Mucosa of rectum (tissue), 2 donors: Measurements from ENCODE around the gene HPCAL4.

ENCODE experiments used
- H3K27ac ChIP-seq, 2 donors: one replicate each; pipeline ENCODE4 v1.7.0; 2013; ENCODE audit warnings: inconsistent platforms in 2 of 2, low read depth in 2 of 2, low read length in 2 of 2
- H3K27me3 ChIP-seq, 2 donors: one replicate each; pipeline ENCODE4 v1.7.0; 2013; ENCODE audit warnings: low read length in 2 of 2; ENCODE audit not compliant: control insufficient read depth in 2 of 2, insufficient read depth in 2 of 2
- H3K36me3 ChIP-seq, 2 donors: one replicate each; pipeline ENCODE4 v1.7.0; 2013; ENCODE audit warnings: low read length in 2 of 2; ENCODE audit not compliant: control insufficient read depth in 2 of 2, insufficient read depth in 2 of 2
- H3K4me1 ChIP-seq, 2 donors: one replicate each; pipeline ENCODE4 v1.7.0; 2013; ENCODE audit warnings: low read length in 2 of 2, mild to moderate bottlenecking in 1 of 2; ENCODE audit not compliant: control insufficient read depth in 2 of 2, insufficient read depth in 2 of 2
- H3K4me3 ChIP-seq, 2 donors: one replicate each; pipeline ENCODE4 v1.7.0; 2013; ENCODE audit warnings: low read length in 2 of 2
- H3K9ac ChIP-seq, 2 donors: one replicate each; pipeline ENCODE4 v1.7.0; 2013; ENCODE audit warnings: low read length in 2 of 2, low read depth in 1 of 2, mild to moderate bottlenecking in 1 of 2
- H3K9me3 ChIP-seq, 2 donors: one replicate each; pipeline ENCODE4 v1.7.0; 2013; ENCODE audit warnings: low read length in 2 of 2; ENCODE audit not compliant: control insufficient read depth in 2 of 2
- donor health status: healthy.
- donor health status: Normal muscosa, but diverticular disease.

Gene HPCAL4

DNA sequence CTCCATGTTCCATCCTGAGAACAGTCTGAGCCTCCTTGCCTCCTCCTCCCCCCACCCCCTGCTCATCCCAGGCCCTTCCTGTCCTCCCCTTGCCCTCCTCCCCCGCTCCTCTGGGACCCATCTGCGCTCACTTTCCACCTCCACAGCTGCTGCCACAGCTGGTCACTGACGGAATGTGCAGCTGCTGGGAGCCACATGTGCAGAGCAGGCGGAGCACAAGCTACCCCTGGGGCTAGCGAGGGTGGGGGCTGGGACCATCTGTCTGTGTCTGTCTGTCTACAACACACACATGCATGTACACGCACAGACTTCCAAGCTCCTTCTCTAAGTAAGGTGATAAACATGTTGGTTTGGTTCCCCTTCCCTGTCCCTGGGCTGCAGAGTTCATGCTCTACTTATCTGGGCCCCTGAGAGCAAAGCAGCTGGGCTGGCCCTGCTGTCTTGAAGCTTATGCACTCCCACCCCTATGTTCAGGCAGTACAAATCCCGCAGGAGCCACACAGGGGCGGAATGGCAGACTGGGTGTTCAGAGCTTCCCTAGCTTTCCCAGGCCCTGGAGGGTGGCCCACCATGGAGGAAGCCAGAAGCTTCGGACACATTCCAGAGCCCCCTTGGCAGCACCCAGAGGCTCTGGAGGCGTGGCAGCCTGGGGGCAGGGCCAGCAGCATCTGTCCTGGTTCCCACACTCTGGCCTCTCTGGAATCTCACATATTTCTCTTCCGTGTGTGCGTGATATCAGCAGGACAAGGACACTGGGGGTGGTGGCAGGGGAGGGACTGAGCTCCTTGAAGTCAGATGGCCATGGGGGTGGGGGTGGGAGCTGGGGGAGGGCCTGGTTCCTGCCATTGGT is 44.8 kb downstream of the HPCAL4 start:
- Histone ChIP-seq H3K4me3 (no peak overlapping the region), H3K36me3 (no peaks in the 10 kb centered on the region), H3K4me1 (peaks cover 0 to 2% of the 10 kb centered on the region in 2 donors), H3K9ac (no peak overlapping the region), H3K9me3 (no peaks in the 10 kb centered on the region), H3K27ac (peak overlapping the region; percentile 35 to 38), H3K27me3 (no peaks in the 10 kb centered on the region)

DNA sequence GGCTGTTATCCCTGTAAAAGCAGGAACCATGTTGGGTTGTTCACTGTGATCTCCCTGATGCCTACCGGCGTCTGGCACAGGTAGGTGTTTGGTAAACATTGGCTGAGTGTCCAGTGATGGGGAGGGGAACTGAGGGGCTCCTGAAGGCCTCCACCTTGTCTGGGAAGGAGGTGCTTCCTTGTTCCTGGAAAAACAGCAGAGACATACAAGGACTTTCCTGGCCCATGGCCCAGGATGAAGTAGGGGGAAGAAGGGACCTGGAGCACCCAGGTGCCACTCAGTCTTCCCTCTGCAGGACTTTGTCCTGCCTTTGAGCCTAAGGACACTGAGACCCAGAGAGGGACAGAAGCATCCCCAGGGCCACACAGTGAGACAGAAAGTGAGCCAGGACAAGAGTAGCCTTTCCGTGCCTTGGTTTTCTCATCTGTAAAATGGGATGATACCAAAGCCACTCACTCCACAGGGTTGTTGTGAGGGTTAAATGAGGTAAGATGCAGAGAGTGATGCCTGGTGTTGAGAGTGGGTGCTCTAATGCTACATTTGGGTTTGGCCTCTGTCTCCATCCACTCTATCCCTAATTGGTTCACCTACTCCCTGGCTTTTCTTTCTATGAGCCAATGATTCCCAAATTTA is 45.7 kb downstream of the HPCAL4 start:
- Histone ChIP-seq H3K4me1 (peaks cover 0 to 2% of the 10 kb centered on the region in 2 donors), H3K27ac (no peak overlapping the region), H3K4me3 (no peak overlapping the region), H3K9me3 (no peaks in the 10 kb centered on the region), H3K27me3 (no peaks in the 10 kb centered on the region), H3K36me3 (no peaks in the 10 kb centered on the region), H3K9ac (no peak overlapping the region)

DNA sequence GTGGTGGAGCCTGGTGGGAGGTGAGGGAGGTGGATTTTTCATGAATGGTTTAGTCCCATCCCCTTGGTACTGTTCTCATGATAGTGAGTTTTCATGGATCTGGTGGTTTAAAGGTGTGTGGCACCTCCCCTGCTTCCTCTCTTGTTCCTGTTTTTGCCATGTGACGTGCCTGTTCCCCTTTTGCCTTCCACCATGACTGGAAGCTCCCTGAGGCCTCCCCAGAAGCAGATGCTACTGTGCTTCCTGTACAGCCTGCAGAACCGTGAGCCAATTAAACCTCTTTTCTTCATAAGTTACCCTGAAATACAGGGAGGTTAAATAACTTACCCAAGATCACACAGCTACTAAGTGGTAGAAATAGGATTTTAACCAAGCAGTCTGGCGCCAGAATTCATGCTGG is 47.5 kb downstream of the HPCAL4 start:
- no peak overlapping the region for H3K4me3 ChIP-seq
- H3K36me3 ChIP-seq = no peaks in the 10 kb centered on the region
- H3K4me1 ChIP-seq = peaks cover 0 to 6% of the 10 kb centered on the region in 2 donors
- H3K9me3 ChIP-seq = no peaks in the 10 kb centered on the region
- peaks cover 0 to 3% of the 10 kb centered on the region in 2 donors for H3K27me3 ChIP-seq
- no peak overlapping the region for H3K9ac ChIP-seq
- H3K27ac ChIP-seq = no peak overlapping the region

DNA sequence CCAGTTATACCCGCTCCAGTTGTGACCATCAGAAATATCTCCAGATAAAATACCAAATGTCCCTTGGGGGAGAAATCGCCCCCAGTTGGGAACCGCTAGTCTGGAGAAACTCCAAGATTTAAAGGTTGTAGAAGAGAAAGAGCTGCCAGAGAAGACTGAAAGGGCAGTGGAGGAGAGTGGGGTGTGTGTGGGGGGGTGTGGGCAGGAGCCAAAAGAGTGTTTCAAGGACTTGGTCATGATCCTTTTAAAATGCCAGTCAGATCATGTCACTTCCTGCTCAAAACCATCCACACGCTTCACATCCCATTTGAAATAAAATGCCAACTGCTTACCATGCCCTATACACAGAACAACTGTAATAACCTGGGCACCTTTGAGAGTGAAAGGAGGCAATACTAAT is 48.4 kb downstream of the HPCAL4 start:
- Histone ChIP-seq H3K9me3 (no peaks in the 10 kb centered on the region), H3K27ac (no peak overlapping the region), H3K27me3 (peaks cover 0 to 3% of the 10 kb centered on the region in 2 donors), H3K36me3 (no peaks in the 10 kb centered on the region), H3K4me3 (no peak overlapping the region), H3K9ac (no peak overlapping the region), H3K4me1 (peaks cover 0 to 6% of the 10 kb centered on the region in 2 donors)

DNA sequence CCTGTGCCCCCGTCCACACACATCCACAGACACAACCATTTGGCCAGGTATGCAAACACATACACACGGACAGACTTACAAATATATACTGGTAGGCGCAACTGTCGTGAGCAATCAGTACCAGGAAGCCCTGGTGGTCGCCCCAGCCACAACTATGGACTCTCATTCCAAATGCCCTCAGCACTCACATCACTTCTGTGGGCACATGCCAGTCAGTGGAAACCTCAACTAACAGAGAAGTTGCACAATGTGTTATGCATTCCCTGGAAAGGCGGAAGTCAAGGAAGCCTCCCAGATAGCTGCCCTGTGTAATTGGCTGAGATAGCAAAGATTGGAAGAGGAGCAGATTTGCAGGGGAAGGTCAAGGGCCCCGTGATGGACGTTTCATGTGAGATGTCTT is 50.4 kb downstream of the HPCAL4 start:
- Histone ChIP-seq H3K36me3 (no peaks in the 10 kb centered on the region), H3K27ac (no peak overlapping the region), H3K4me3 (no peak overlapping the region), H3K9me3 (no peaks in the 10 kb centered on the region), H3K4me1 (peaks cover 0 to 4% of the 10 kb centered on the region in 2 donors), H3K9ac (no peak overlapping the region), H3K27me3 (peaks cover 0 to 3% of the 10 kb centered on the region in 2 donors)

DNA sequence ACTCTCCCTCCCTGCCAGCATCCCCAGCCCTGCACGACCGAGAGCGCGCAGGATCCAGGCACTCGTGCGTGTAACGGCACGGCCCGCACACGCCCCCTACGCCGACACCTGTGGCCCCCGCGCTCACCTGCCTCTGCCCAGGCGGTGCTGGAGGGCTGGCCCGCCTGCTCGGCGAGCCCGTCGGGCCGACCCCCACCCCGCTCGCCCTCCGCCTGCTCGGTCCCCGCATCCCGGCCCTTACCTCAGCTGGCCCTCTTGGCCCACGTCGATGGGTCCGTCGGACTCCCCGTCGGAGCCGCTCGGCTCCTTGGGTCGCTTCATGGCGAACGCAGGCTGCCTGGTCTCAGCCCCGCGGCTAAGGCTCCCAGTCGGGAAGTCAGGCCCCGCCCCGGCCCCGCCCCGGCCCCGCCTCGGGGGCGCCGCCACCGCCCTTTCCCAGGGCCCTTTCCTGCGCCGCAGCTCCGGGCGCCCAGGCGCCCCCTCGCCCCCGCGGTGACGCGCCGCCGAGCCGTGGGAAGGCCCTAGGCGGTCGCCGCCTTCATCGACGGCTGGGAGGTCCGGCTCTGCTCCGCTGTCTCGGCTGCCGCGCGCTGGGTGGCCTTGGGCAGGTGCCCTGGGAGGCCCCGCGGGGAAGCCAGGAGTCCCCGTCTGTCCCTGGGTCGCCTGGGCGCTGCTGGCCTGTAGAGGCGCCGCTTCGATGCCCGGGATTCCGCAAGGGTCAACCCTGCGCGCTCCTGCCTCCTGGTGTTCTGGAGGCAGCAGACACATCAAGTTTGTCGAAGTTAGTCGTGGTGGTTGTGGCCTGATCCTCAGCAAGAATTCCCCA is 51.7 kb downstream of the HPCAL4 start, which contains the start of gene HEYL:
Gene HEYL (minus strand): TSS at position 339 of the 826 bp plus-strand sequence. CDS start 18 bp downstream, at position 321.
- Histone ChIP-seq H3K4me3 (peak within 1 kb of the TSS; percentile 56 to 57), H3K27ac (peak within 1 kb of the TSS; percentile 23 to 35), H3K9me3 (no peaks in the 10 kb centered on the region), H3K36me3 (no peaks in the 10 kb centered on the region), H3K27me3 (peaks cover 0 to 3% of the 10 kb centered on the region in 2 donors), H3K4me1 (peaks cover 0 to 4% of the 10 kb centered on the region in 2 donors), H3K9ac (peak within 1 kb of the TSS; percentile 1 to 63)

DNA sequence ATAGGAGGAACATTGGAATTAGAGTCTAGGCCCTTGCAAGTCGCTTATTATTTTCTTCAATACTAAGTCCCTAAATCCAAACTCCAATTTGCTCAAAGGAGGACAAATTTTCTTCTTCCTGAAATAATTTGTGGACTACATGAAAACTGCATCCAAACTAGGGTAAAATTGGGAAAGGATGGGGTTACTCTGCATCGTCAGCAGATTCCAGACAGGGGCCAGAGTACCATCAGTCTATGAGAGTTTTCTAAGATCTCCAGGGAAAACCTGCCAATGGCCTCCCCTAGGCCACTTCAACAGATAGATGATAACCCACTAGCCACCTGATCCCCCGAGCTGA is 52.3 kb downstream of the HPCAL4 start:
- Histone ChIP-seq H3K36me3 (no peaks in the 10 kb centered on the region), H3K4me1 (peaks cover 0 to 4% of the 10 kb centered on the region in 2 donors), H3K4me3 (peak overlapping the region; percentile 53 to 56), H3K27me3 (peaks cover 0 to 5% of the 10 kb centered on the region in 2 donors), H3K9ac (peak overlapping the region in 1 of 2 donors; percentile 63), H3K27ac (no peak overlapping the region), H3K9me3 (no peaks in the 10 kb centered on the region)

DNA sequence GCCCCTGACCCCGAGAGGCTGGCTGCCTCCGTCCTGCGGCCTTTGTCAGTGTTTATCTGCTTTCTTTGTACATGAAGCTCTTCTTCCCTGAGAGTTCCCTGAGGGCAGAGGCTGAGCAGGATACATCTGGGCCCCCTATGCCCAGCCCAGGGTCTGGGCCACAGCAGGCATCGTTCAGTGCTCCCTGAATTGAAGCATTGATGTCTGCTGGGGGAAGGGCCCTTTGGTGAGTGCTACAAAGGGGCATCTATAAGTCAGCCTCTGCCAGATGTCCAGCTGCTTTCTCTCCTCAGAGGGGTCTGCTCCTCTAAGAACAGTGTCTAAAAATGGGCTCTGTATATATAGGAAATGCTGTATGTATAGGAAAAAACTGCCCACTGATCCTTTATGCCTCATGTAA is 53.9 kb downstream of the HPCAL4 start:
- H3K4me3 ChIP-seq = no peak overlapping the region
- H3K27me3 ChIP-seq = peaks cover 4 to 10% of the 10 kb centered on the region in 2 donors
- no peak overlapping the region for H3K27ac ChIP-seq
- no peaks in the 10 kb centered on the region for H3K9me3 ChIP-seq
- H3K4me1 ChIP-seq = peaks cover 0 to 4% of the 10 kb centered on the region in 2 donors
- H3K36me3 ChIP-seq = no peaks in the 10 kb centered on the region
- no peak overlapping the region for H3K9ac ChIP-seq

DNA sequence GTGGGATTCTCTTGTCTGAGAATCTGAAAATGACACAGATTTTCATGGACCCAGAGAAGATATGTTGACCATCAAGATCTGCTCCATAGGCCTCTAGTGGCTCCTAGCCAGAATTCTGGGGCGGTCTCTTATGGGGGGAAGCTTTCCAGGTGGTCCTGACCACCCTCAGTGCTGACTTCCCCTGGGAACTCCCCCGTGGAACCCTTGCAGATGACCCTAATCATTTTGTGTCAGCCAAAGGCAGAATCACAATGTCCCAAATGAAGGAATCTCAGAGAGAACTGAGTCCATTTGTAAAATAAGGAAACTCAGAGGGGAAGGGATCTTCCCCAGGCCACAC is 55.4 kb downstream of the HPCAL4 start:
- no peak overlapping the region for H3K9ac ChIP-seq

More for the DNA sequence above, 55.4 kb downstream of the HPCAL4 start:
- no peak overlapping the region for H3K4me3 ChIP-seq
- no peaks in the 10 kb centered on the region for H3K9me3 ChIP-seq
- no peaks in the 10 kb centered on the region for H3K36me3 ChIP-seq
- no peak overlapping the region for H3K27ac ChIP-seq
- H3K4me1 ChIP-seq = peaks cover 0 to 4% of the 10 kb centered on the region in 2 donors
- H3K27me3 ChIP-seq = peaks cover 4 to 10% of the 10 kb centered on the region in 2 donors
